GM12872 (cell line): ENCODE data around the gene STEEP1.

Experiments used
- CTCF ChIP-seq: IDR thresholded peaks from 3 replicates; pipeline ENCODE4 v1.5.1; 2011; ENCODE audit warnings: low read depth, mild to moderate bottlenecking, low read length, moderate library complexity; ENCODE audit not compliant: insufficient read depth

The STEEP1 gene

DNA sequence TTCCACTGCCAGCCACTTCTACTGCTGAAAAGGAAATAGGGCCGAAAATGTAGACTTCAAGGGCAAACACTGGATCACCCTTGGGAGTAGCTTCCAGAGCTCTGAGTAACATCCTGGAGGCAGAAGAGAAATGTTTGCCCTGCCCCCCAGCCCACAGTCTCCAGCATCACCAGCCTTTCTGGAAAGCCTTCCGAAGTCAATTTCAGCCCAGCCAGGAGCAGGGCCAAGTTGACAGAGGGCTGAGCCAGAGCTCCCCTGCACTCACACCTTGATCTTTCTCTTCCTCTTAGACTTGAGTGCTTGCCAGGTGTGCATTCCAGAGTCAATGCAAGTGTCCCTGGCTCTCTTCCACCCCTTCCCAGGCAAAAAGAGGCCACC is 61.7 kb downstream of the STEEP1 start:
- TF ChIP-seq CTCF, result no peak

DNA sequence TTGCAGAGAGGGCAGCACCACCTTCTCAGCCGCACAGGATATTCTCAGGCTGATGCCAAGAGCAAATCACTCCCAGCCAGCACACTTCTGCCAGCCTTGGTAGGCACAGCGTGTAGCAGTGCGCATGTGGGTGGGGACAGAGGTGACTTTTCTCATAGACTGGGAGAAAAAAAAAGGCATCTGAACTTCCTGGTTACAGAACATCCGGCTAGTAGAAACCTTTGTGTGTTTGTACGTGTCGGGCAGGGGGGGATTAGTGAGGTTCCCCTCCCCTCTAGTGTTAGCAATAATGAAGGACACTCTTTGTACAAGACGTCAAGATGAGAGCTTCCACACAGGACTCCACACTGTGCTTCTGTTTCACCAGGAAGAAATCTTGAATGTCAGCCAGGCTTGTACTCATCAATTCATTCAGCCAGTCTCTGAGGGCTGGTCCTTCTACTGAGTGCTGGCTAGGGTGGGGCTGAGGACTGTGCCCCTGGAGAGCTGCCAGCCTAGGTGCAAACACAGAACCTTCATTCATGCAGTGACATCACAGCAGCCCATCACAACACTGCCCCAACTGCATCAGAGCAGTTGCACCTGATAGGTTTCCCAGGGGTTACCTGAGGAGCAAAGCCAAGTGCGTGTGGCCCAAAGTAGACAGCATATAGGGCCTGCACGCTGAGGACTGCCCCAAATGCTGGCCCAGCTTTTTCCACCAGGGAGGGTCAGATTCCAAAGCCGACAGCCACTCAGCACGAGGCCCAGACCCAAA is 62.3 kb downstream of the STEEP1 start:
- no peak for TF ChIP-seq CTCF

DNA sequence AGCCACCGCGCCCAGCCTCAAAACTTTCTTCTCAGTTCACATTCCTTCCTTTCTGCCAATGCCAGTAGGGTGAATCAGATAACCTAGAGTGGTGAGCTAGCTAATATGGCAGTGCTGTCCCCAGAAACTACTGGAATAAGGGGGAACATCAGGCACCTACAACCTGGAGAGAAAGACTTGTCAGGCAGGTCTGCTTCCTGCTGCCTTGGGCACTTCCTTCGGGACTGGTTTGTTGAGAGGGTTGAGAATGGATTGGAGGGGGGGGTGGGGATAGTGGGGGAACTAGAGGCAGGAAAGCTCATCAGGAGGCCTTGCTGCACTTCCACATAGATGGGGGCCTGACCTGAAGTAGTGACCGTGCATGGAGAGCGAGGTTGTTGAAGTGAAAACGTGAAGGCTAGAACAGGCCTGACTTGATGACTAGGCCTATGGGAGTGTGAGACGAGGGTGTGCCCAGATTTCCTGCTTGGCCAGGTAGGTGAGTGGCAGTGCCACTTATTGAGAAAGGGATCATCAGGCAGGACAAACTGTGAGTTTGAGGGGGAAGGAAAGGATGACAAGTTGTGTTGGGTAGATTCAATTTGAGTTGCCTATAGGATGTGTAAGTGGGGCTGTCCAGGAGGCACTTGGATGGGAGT is 63.6 kb downstream of the STEEP1 start:
- no peak for TF ChIP-seq CTCF

- no peak for TF ChIP-seq CTCF
Observed at GRCh38 chrX:119500061-119500800, 65.0 kb downstream of the STEEP1 start.

DNA sequence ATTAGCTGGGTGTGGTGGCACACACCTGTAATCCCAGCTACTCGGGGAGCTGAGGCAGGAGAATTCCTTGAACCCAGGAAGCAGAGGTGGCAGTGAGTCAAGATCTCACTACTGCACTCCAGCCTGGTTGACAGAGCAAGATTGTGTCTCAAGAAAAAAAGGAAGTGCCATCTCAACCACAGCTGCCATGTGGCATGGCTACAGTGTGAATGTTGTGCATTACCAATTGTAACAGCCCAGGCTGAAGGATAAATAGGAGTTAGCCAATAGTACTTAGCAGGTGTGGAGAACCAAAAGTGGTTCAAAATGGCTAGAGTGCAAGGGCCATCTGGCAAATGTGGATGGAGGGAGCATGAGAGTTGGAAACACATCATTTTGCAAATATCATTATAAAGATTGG is 68.0 kb downstream of the STEEP1 start:
- no peak for TF ChIP-seq CTCF

DNA sequence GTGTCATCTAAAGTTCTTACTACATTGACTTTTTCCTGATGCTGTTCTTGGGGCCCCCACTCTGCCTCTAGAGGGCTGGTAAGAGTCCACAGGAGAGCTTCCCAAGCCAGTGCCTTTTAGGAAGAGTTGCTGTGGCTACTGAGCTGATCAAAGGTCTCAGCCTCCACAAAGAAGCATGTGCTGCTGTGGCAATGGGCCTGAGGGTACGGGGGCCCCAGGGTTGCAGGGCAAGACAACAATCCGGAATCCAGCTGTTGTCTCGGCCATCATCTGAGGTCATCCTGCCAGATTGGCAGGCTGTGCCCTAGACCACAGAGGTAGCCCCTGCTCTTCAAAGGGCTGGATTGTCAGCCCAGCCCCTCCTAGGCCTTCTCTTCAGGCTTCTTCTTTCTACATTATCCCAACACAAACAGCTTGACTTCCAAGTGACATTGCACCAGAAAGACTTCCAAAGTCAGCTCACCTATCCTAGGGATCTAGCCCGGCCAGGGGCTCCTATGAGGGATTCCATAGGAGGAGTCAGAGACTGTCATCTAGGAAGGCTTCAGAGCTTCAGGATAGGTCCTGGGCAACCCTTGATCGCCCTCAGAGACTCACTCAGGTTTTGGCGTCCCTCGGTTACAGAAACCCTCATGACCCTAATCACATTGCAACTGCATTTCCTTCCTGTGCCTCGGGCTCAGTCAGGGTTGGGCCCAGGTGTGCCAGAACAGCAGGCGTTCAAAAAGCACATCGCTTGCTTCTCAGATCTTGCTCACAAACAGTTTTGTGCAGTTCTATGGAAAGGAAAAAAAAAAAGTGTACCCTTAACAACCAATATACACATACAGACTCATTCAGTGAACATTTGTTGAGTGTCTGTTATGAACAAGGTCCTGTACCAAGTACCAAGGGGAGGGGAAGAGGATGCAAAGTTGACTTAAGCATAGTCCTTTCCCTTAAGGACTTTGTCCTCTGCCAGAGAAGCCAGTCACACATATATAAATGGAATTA is 69.2 kb downstream of the STEEP1 start:
- no peak for TF ChIP-seq CTCF

GRCh38 chrX:119492463-119492862 is 72.7 kb downstream of the STEEP1 start:
- TF ChIP-seq CTCF, result no peak
